Upper lobe of left lung (tissue), 4 donors: ENCODE measurements around the gene EHMT1.

ENCODE experiments used
- CTCF ChIP-seq, 6 experiments: fragments of 450-650 bp in 4 of 6; fragments of 200-600 bp in 2 of 6; sonication (generic) in 2 of 6; IDR thresholded peaks; one replicate each; pipeline ENCODE4 v1.5.1; 2016 to 2019; ENCODE audit warnings: antibody characterized with exemption in 6 of 6
- EP300 ChIP-seq, 4 donors: sonication (generic); formaldehyde crosslinking; IDR thresholded peaks; one replicate each; pipeline ENCODE4 v1.5.1; 2017; ENCODE audit warnings: antibody characterized with exemption in 4 of 4, control low read depth in 2 of 4
- POLR2A ChIP-seq, 4 donors: fragments of 450-650 bp; IDR thresholded peaks; one replicate each; pipeline ENCODE4 v1.5.1; 2016 to 2017; ENCODE audit warnings: antibody characterized with exemption in 4 of 4, mild to moderate bottlenecking in 2 of 4
- POLR2AphosphoS5 ChIP-seq, 2 donors: sonication (generic); formaldehyde crosslinking; IDR thresholded peaks; one replicate each; pipeline ENCODE4 v1.5.1; 2017; ENCODE audit warnings: antibody characterized with exemption in 2 of 2

DNA sequence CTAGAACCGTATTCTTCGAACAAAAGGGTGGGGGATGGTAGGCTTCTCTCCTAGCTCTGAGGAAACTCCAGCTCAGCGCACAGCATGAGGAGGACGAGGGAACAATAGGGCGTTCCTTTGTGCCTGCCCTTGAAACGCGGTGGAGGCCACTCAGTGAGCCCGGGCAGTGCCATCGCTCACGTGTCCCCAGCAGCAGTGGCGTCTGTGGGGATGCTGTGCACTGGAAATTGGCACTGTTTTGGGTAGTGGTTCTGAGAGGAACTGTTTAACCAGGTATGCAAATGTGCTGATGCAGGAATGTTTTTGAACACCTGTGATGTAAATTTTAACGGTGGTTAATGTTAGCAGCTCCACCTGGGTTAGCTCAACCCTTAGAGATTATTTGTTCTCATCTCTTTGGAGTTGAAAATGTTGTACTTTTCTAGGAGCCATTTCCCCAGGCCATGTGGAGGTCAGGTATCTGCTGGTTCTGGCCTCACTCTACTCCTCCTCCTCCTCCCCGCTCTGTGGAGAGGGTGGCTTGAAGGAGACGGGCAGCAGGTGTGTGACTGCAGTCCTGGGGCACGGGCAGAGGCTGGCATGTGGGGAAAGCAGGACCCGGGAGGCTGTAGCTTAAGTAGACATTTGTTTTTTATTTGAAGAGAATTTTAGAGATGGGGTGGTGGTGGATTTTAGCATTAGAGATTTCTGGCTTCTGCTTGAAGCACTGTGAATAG is 48.3 kb downstream of the EHMT1 start:
- TF ChIP-seq CTCF (IDR thresholded peaks at IDR 0.05) (no peak), POLR2A (IDR thresholded peaks at IDR 0.05) (no peak), EP300 (IDR thresholded peaks at IDR 0.05) (no peak), POLR2AphosphoS5 (IDR thresholded peaks at IDR 0.05) (no peak)
